GM12892 (cell line): ENCODE data around the gene ELK4.

Experiments used
- POLR2A ChIP-seq: IDR thresholded peaks from 2 replicates; pipeline ENCODE4 v1.6.1; 2011; ENCODE audit warnings: low read depth, low read length, control low read depth
- TAF1 ChIP-seq: IDR thresholded peaks from 2 replicates; pipeline ENCODE4 v1.6.1; 2011; ENCODE audit warnings: low read depth, mild to moderate bottlenecking, control low read depth, low read length, borderline replicate concordance

DNA sequence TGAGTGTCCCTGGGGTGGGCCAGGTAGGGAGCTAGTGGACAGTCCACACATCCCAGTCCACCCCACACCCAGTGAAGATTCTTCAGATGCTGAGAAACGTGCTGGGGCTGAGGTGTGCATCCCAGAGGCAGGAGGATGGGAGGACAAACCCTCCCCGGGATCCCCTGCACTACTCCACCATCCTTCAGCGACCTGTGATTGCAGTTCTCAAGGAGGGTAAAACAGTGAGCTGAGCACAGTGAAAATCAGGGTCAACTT, 51.0 kb downstream of the ELK4 start:
- TF ChIP-seq TAF1 (no peak), POLR2A (no peak)
